ENCODE results near the gene NAPG.
"Not testable (repeated sequence)": the region's sequence is repeated elsewhere in the genome, so short reads cannot be mapped to it uniquely, and the experiment has no call there.

The NAPG gene

GRCh38 chr18:10564975-10565773 lies 39.3 kb downstream of the NAPG start:
- Mint-ChIP-seq H3K4me1 (peaks cover 3 to 8% of the 10 kb centered on the region in 2 donors), H3K36me3 (peaks cover 2 to 7% of the 10 kb centered on the region in 2 donors), H3K4me3 (no peak overlapping the region), H3K27ac (no peak overlapping the region), H3K27me3 (no peaks in the 10 kb centered on the region), H3K9me3 (no peaks in the 10 kb centered on the region)
- DNase-seq, result no peak
- no peak for ATAC-seq (replicated peaks)

GRCh38 chr18:10565835-10566234 lies 40.0 kb downstream of the NAPG start:
- DNase-seq (no peak), ATAC-seq (replicated peaks) (no peak)
- H3K4me3 Mint-ChIP-seq, result no peak overlapping the region
- H3K27me3 Mint-ChIP-seq, result no peaks in the 10 kb centered on the region
- H3K4me1 Mint-ChIP-seq, result peaks cover 0 to 1% of the 10 kb centered on the region in 2 donors
- peaks cover 2 to 7% of the 10 kb centered on the region in 2 donors for H3K36me3 Mint-ChIP-seq
- no peak overlapping the region for H3K27ac Mint-ChIP-seq
- no peaks in the 10 kb centered on the region for H3K9me3 Mint-ChIP-seq

DNA sequence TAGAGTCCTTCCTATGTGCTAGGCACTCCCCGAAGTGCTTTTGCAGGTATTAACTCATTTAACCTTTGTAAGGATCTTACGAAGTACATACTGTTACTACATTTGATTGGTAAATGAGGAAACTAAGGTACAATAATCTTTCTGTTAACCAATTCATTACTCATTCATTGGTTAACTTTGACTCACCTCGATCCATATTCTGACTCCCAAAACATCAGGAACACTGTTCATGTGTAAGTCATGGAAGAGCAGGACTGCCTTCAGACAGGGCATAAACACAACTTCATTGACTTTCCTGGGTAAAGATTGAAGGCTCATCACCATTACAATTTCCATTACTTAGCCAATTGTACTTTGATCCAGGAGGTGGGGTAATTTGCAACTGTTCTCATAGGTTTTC lies 40.6 kb downstream of the NAPG start:
- H3K4me3 Mint-ChIP-seq, result no peak overlapping the region
- no peaks in the 10 kb centered on the region for H3K4me1 Mint-ChIP-seq
- no peaks in the 10 kb centered on the region for H3K9me3 Mint-ChIP-seq
- H3K27ac Mint-ChIP-seq, result no peak overlapping the region
- H3K36me3 Mint-ChIP-seq, result peaks cover 2 to 7% of the 10 kb centered on the region in 2 donors
- ATAC-seq (replicated peaks), result no peak
- DNase-seq, result no peak
- H3K27me3 Mint-ChIP-seq, result no peaks in the 10 kb centered on the region

- H3K4me3 Mint-ChIP-seq; H3K9me3 Mint-ChIP-seq; ATAC-seq (replicated peaks); H3K27me3 Mint-ChIP-seq; H3K27ac Mint-ChIP-seq; DNase-seq; H3K4me1 Mint-ChIP-seq; H3K36me3 Mint-ChIP-seq: not testable (repeated sequence)
These were observed 44.1 kb downstream of the NAPG start for GRCh38 chr18:10569941-10570340.

- ATAC-seq (replicated peaks) (no peak), DNase-seq (no peak)
- Mint-ChIP-seq H3K27ac (no peak overlapping the region), H3K27me3 (no peaks in the 10 kb centered on the region), H3K4me3 (no peak overlapping the region), H3K36me3 (peaks cover 2 to 7% of the 10 kb centered on the region in 2 donors), H3K4me1 (no peaks in the 10 kb centered on the region), H3K9me3 (no peaks in the 10 kb centered on the region)
These were observed 44.8 kb downstream of the NAPG start for GRCh38 chr18:10570622-10571021.

DNA sequence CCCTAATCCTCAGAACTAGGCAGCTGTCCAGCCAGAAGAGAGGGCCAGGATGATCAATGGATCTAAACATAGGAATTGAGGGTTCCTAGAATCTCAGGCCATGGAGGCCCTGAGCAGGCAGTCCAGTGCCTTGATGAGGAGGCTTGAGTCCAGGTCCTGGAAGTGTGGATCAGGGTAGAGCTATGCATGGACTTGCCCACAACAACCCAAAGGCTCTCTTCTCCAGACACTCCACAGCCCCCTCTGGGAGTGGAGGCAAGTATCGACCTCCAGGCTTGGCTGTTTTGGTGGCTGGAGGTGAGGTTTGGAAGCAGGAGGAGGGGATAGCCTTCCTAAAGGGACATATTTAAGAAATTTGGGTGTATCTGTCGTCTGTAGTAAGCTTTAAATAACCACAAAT lies 45.7 kb downstream of the NAPG start:
- Mint-ChIP-seq H3K4me1 (no peaks in the 10 kb centered on the region), H3K4me3 (no peak overlapping the region), H3K9me3 (no peaks in the 10 kb centered on the region), H3K27me3 (no peaks in the 10 kb centered on the region), H3K36me3 (peaks cover 2 to 7% of the 10 kb centered on the region in 2 donors), H3K27ac (no peak overlapping the region)
- ATAC-seq (replicated peaks) (no peak), DNase-seq (no peak)

DNA sequence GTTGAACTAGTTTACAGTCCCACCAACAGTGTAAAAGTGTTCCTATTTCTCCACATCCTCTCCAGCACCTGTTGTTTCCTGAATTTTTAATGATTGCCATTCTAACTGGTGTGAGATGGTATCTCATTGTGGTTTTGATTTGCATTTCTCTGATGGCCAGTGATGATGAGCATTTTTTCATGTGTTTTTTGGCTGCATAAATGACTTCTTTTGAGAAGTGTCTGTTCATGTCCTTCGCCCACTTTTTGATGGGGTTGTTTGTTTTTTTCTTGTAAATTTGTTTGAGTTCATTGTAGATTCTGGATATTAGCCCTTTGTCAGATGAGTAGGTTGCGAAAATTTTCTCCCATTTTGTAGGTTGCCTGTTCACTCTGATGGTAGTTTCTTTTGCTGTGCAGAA lies 47.4 kb downstream of the NAPG start:
- not testable (repeated sequence) for ATAC-seq (replicated peaks); H3K27me3 Mint-ChIP-seq; H3K9me3 Mint-ChIP-seq; H3K36me3 Mint-ChIP-seq; DNase-seq; H3K4me3 Mint-ChIP-seq; H3K4me1 Mint-ChIP-seq; H3K27ac Mint-ChIP-seq

DNA sequence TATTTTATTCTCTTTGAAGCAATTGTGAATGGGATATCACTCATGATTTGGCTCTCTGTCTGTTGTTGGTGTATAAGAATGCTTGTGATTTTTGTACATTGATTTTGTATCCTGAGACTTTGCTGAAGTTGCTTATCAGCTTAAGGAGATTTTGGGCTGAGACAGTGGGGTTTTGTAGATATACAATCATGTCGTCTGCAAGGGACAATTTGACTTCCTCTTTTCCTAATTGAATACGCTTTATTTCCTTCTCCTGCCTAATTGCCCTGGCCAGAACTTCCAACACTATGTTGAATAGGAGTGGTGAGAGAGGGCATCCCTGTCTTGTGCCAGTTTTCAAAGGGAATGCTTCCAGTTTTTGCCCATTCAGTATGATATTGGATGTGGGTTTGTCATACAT lies 48.6 kb downstream of the NAPG start:
- DNase-seq; H3K4me3 Mint-ChIP-seq; ATAC-seq (replicated peaks); H3K27ac Mint-ChIP-seq; H3K27me3 Mint-ChIP-seq; H3K9me3 Mint-ChIP-seq; H3K4me1 Mint-ChIP-seq; H3K36me3 Mint-ChIP-seq: not testable (repeated sequence)

DNA sequence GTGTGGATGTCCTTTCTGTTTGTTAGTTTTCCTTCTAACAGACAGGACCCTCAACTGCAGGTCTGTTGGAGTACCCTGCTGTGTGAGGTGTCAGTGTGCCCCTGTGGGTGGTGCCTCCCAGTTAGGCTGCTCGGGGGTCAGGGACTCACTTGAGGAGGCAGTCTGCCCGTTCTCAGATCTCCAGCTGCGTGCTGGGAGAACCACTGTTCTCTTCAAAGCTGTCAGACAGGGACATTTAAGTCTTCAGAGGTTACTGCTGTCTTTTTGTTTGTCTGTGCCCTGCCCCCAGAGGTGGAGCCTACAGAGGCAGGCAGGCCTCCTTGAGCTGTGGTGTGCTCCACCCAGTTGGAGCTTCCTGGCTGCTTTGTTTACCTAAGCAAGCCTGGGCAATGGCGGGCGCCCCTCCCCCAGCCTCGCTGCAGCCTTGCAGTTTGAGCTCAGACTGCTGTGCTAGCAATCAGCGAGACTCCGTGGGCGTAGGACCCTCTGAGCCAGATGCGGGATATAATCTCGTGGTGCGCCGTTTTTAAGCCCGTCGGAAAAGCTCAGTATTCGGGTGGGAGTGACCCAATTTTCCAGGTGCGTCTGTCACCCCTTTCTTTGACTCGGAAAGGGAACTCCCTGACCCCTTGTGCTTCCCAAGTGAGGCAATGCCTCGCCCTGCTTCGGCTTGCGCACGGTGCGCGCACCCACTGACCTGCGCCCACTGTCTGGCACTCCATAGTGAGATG lies 52.2 kb downstream of the NAPG start:
- not testable (repeated sequence) for ATAC-seq (replicated peaks); H3K4me1 Mint-ChIP-seq; DNase-seq; H3K27me3 Mint-ChIP-seq; H3K9me3 Mint-ChIP-seq; H3K4me3 Mint-ChIP-seq
- Mint-ChIP-seq H3K27ac (peak overlapping the region; percentile 47), H3K36me3 (peaks cover 3 to 11% of the 10 kb centered on the region in 2 donors)

GRCh38 chr18:10578573-10578899 lies 52.7 kb downstream of the NAPG start:
- not testable (repeated sequence) for ATAC-seq (replicated peaks); DNase-seq; H3K4me3 Mint-ChIP-seq; H3K4me1 Mint-ChIP-seq; H3K27me3 Mint-ChIP-seq; H3K27ac Mint-ChIP-seq; H3K9me3 Mint-ChIP-seq
- peaks cover 3 to 11% of the 10 kb centered on the region in 2 donors for H3K36me3 Mint-ChIP-seq

GRCh38 chr18:10579079-10579867 lies 53.4 kb downstream of the NAPG start:
- DNase-seq, result no peak
- Mint-ChIP-seq H3K27me3 (no peaks in the 10 kb centered on the region), H3K36me3 (peaks cover 3 to 11% of the 10 kb centered on the region in 2 donors), H3K9me3 (no peaks in the 10 kb centered on the region), H3K4me3 (no peak overlapping the region), H3K27ac (no peak overlapping the region), H3K4me1 (no peaks in the 10 kb centered on the region)
- no peak for ATAC-seq (replicated peaks)

DNA sequence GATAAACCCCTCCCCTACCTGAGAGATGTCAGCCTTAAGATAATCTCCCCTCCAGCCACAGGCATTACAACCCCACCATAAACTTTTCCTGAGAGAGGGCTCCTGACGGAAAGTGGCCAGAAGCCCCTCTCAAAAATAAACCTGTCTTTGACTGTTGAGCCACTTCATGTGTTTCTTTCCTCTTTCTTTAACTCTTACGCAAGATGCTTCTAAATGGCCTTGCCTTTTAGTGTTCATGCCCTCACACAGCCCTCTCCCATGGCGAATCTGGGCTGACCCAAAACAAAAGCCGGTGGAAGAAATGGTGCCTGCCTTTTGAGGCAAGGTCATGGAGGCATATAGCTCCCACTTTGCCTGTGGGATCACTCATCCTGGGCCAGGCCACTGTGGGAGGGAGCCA lies 54.4 kb downstream of the NAPG start:
- Mint-ChIP-seq H3K4me3 (no peak overlapping the region), H3K36me3 (peaks cover 3 to 11% of the 10 kb centered on the region in 2 donors), H3K27ac (no peak overlapping the region), H3K4me1 (no peaks in the 10 kb centered on the region), H3K9me3 (no peaks in the 10 kb centered on the region), H3K27me3 (no peaks in the 10 kb centered on the region)
- ATAC-seq (replicated peaks), result no peak
- DNase-seq, result no peak

- Mint-ChIP-seq H3K4me3 (no peak overlapping the region), H3K27ac (no peak overlapping the region), H3K4me1 (no peaks in the 10 kb centered on the region), H3K27me3 (no peaks in the 10 kb centered on the region), H3K36me3 (peaks cover under 1 to 5% of the 10 kb centered on the region in 2 donors), H3K9me3 (no peaks in the 10 kb centered on the region)
- ATAC-seq (replicated peaks) (no peak), DNase-seq (no peak)
These were observed 59.4 kb downstream of the NAPG start for GRCh38 chr18:10585260-10585659.

DNA sequence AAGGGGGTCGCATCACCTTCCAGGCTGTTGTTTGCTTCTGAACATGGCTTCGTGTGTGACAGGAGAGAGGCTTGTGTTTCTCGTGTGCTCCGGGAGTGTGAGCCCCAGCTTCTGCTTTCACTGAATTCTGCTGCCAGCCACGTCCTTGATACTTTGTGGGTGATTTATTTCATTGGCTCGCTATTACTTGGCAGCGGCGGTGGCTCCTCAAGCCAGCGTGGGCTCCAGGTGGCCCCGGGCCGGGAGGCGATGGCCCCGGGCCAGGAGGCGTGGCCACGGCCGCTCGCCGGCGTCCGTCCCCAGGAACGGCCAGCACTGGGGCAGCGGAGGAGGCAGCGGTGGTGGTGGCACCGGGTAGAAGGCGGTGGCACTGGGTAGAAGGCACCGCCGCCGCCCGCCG lies 63.1 kb downstream of the NAPG start:
- H3K36me3 Mint-ChIP-seq, result peaks cover 0 to 9% of the 10 kb centered on the region in 2 donors
- H3K27me3 Mint-ChIP-seq, result no peaks in the 10 kb centered on the region
- peaks cover 6 to 12% of the 10 kb centered on the region in 2 donors for H3K4me1 Mint-ChIP-seq
- no peak for DNase-seq
- no peak overlapping the region for H3K27ac Mint-ChIP-seq
- no peak overlapping the region for H3K4me3 Mint-ChIP-seq
- ATAC-seq (replicated peaks), result no peak
- peaks cover 4% of the 10 kb centered on the region in 2 donors for H3K9me3 Mint-ChIP-seq
